ENCODE results near the gene SIGLEC7. TPM values are rescaled to one million over a fixed set of nuclear protein-coding genes. Genes with fewer than 3 reads are reported as not detected.
A peak's percentile ranks its signal among the peaks of the same experiment; 100 is the strongest.

The SIGLEC7 gene
- polyA plus RNA-seq, 5 donors: 0.54 to 0.82 (median 0.66) TPM

DNA sequence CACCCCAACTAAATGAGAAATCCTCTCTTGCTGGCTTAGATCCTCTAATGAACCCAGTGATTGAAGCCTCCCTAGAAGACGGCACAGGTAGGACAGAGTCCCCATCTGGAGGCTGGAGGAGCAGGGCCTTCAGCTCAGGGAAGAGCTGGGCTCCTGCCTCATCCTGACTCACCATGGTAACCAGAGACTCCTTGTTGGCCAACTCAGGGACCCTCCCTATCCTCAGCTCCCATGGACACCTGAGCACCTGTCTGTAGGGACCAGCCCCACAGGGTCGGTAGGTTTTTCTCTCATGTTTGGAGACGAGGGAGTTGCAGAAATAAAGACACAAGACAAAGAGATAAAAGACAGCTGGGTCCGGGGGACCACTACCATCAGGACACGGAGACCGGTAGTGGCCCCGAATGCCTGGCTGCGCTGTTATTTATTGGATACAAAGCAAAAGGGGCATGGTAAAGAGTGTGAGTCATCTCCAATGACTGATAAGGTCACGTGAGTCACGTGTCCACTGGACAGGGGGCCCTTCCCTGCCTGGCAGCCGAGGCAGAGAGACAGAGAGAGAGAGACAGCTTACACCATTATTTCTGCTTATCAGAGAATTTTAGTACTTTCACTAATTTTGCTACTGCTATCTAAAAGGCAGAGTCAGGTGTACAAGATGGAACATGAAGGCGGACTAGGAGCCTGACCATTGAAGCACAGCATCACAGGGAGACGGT is 26.6 kb downstream of the SIGLEC7 start:
- no peak for DNase-seq

DNA sequence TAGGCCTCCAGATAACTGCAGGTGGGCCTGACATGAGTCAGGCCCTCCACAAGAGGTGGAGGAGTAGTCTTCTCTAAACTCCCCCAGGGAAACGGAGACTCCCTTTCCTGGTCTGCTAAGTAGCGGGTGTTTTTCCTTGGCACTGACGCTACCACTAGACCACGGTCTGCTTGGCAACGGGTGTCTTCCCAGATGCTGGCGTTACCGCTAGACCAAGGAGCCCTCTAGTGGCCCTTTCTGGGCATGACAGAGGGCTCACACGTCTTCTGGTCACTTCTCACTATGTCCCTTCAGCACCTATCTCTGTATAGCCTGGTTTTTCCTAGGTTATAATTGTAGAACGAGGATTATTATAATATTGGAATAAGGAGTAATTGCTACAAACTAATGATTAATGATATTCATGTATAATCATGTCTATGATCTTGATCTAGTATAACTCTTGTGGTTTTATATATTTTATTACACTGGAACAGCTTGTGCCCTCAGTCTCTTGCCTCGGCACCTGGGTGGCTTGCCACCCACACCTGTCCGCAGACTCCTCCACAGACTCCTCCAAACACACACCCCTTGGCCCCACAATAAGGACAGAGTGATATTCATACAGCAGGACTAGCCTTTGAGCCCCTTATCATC is 27.3 kb downstream of the SIGLEC7 start:
- DNase-seq: peak; percentile 27 to 46

DNA sequence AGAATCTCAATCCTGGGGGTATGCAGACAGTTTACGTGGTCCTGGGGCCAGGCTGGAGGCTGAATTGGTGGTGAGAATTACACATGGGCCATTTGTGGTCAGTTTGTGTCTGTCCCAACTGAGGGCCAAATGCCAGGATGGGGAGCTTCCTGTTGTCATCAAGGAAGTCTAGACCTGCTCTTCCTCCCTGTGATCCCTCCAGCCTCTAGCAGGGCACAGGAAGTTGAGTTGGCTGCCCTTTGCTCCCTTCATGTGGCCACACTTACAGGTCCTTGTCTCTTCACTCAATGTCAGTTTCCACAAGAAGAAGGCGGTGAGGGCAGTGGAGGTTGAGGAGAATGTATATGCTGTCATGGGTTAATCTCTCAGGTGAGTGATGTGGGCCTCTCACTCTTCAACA is 30.1 kb downstream of the SIGLEC7 start:
- DNase-seq: no peak

DNA sequence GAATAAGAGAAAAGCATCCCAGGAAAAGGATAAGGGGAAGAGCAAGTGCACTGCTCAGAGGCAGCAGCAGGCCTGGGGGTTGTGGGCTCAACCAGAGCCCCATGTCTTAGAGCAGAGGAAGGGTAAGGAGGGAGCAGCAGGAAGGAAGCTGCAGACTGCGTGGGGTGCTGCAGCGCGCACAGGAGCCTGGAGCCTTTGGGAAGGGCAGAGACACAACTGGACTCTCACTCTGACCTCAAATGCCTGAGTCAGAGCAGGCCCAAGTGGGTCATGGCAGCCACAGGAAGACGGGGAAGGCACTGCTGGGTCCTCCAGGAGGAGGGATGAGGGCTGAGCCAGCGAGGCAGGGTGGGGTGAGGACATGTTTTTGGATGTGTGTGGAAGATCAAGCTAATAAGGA is 31.6 kb downstream of the SIGLEC7 start:
- DNase-seq: no peak

DNA sequence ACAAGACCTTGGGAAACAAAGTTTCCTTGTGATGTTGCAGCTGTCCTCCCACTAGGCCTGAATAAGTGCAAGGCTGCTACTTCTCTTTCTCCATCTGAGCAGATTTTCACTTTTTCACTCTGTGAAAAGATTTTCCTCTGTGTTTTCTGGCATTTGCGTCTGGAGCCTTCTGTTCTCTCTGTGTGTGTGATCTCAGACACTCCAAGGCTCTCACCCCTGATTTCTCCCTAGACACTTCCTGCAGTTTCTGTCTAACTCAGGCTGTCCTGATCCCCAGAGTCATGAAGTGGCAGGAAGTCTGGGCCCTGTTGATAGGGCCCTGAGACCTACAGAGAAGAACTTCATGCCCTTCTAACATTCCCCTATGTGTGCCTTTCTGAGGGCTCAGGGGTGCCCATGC is 37.2 kb downstream of the SIGLEC7 start:
- DNase-seq: no peak

DNA sequence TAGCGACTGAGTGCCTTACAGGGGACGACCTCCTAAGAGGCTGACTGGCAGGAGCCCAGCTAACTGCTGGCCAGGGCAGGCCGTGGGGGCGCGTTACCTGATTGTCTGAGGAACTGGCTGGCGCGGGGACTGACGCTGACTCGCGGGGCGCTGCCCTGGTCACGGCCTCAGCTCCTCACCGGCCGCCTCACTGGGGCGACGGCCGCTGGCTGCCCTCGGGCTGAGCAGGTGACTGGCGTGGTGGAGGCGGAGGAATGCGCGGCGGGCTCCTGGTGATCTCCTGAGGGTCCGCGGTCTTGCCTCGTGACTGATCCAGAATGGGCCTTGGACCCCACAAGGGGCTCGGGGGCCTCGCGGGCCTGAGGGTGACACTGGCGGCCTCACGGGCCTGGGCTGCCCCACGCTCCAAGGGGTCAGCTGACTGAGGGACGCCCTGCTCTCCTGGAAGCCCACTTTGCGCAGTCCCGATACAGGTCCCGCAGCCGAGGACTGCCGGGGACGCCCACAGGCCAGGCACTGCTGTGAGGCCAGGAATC is 39.3 kb downstream of the SIGLEC7 start:
- DNase-seq: no peak

DNA sequence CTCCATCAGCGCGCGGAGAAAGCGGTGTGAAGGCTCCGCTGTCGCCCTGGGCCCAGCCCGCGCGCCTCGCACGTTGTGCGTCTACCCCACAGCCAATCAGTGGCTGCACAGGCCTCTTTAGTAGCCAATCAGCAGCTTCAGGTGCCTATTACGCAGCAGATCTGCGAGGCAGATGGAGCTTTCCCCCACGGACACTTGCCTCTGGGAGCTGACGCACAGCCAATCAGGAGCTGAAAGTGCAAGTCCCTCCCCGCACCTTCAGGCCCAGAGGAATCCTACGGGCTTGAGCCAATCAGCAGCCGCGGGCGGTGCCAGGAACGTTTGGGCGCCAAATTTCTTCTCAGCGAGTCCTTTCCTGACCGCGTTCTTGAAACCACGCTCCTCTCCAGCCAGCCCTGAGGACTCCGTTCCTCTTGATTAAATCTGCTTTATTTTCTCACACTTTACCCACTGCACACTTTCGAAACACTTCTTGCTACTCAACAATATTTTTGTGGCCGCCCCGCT is 39.9 kb downstream of the SIGLEC7 start:
- no peak for DNase-seq

DNA sequence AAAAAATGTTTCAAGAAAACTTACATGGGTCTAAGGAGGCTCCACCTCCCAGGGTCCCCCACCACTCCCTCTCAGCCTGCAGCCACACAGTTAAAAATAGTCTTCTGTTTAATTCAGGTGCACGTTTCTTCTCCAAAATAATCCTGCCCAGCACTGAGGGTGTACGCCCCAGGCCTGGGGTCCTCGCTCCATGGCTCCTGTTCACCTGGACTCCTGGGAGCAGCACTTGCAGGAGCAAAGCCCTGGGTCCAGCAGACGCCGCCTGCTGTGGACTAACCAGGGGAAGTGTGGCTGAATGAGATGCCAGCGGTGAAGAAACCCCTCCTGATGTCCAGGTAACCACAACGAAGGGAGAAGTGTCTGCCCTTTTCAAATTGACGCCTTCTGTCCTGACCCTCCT is 41.5 kb downstream of the SIGLEC7 start:
- no peak for DNase-seq

DNA sequence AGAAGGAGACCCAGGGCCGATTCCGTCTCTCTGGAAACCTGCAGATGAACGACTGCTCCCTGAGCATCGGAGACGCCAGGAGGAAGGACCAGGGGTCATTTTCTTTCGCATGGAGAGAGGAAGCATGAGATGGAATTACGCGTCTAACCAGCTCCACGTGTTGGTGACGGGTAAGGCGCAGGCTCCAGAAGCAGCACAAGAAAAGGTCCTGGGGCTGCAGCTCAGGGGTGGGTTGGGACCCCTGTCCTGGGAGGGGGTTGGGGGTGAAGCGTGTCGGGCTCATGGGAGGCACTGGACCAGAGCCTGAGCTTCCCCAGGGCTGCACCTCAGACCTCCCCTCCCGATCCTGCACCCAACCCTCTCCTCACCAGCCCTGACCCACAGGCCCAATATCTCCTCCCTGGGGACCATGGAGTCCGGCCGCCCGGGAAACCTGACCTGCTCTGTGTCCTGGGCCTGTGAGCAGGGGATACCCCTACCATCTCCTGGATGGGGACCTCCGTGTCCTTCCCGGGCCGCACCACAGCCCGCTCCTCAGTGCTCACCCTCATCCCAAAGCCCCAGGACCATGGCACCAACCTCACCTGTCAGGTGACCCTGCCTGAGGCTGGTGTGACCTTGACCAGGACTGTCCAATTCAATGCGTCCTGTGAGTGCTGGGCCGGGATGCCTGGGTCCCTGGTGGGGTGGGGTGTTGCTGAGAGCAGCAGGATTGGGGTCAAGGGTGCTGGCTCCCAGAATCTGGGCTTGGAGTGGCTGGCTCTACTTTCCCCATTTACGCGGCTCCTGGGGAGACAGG is 43.2 kb downstream of the SIGLEC7 start:
- DNase-seq: no peak

DNA sequence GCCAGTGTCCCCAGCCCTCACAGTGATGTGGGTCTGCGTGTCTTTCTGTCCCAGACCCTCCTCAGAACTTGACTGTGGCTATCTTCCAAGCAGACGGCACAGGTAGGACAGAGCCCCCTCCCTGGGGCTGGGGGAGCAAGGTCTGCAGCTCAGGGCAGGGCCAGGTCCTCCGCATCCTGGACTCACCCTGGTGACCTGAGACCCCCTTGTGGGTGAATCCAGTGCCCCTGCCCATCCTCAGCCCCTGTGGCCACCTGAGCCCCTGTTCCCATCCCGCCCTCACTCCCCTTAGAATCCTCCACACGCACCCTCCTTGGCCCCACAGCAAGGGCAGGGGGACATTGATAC is 43.7 kb downstream of the SIGLEC7 start:
- no peak for DNase-seq

DNA sequence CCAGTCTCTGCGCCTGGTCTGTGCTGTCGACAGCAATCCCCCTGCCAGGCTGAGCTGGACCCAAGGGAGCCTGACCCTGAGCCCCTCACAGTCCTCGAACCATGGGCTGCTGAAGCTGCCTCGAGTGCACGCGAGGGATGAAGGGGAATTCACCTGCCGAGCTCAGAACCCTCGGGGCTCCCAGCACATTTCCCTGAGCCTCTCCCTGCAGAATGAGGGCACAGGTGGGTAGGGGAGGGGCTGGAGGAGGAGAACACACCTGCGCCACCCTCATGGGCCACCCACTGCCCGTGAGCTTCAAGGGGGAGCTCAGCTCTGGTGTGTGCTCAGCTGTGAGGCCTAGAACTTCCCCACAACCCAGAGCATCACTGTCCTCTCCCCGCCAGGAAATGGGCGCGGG is 44.2 kb downstream of the SIGLEC7 start:
- DNase-seq: no peak

DNA sequence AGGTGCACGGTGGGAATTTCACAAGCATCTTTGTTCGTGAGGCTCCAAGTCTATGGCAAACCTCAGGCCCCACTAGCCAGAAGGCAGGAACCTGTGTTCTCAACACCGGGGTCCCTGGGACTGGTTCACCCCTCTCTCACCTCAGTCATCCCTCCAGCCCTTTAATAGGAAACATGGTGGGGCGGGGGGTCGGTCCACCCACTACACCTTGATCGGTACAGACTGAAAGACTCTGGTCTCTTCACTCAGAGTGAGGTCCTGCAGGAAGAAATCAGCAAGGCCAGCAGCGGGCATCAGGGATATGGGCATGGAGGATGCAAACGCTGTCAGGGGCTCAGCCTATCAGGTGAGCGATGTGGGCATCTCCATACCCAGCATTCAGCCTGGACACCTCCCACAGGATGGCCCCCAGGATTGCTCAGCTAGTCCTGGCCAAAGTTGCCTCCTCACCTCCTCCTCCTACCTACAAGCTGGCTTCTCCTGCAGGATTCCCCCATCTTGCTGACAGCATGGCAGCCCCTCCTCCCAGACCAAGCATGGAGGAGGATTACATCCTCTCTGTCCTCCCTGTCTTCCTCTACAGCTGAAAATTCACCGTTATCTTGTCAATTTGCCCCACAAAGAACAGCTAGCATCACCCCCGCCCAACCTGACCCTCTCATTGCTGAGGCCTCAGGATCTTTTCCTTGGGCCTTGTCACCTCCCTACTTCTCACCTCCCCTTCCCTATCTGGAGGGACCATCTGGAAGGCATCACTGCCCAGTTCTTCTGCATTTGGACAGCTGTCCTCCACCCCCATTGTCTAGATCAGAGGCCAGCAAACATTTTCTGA is 45.5 kb downstream of the SIGLEC7 start:
- DNase-seq: no peak

DNA sequence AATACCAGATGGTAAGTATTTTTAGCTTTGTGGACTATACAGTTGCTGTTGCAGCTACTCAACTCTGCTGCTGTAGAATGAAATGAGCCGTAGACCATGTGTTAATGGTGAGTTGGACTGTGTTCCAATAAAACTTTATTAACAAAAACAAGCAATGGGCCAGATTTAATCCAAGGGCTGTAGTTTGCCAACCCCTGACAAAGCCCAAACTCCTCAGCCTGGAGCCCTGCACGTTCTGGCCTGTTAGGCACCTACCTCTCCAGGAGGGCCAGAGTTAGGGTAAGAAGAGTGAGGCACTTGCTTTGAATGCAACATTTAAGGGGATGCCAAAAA is 46.1 kb downstream of the SIGLEC7 start:
- DNase-seq: no peak

DNA sequence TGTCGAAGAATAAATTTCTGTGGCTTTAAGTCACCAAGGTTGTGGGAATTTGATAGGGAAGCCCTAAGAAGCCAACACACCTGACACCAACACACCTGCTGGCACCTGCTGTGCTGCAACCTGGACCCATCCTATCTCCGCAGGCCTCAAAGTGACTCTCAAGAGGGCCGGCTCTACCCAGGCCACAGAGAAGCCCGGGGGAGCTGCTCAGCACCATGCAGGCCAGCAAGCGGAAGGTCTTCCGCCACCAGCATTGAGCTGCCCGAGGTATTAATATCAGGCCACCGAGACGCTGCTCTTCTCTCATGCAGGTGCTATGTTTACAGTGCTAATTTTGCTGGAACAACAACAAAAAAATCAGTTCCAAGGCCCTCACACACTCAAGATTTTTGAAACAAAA is 50.6 kb downstream of the SIGLEC7 start:
- DNase-seq: no peak

DNA sequence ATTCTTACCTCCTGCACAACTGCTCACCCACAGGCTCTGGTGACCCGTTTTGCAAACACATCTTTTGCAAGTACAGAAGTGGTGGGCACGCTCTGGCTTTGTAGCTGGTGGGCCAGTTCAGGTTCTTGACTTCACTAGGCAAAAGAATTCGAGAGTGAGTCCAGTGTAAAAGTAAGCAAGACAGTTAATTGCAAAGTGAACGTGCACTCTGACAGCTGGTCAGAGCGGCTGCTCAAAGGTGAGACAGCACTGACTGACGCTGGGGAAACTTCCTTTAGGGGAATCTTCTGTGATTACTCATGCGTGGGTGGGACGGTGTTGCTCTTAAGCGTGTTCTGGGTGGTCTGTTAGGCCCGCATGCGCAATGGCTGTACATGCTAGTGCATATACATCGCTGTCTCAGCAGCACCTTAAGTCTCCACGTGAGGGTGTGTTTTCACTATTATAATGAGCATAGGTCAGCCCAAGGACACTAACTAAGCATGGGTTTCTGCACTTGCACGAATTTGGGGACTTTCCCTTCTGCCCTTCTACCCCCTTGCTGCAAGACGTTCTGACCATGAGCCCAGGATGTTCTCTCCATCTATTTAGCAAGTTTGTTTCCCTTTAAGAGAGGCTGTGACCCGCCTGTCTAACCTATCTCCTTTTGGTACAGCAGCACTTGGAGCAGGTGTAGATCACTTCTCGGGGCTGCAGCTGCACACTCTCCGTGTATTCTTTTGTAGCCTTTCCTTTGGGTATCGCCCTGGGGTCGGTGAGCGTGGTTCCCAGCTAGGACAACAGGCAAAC is 52.6 kb downstream of the SIGLEC7 start:
- DNase-seq: no peak

DNA sequence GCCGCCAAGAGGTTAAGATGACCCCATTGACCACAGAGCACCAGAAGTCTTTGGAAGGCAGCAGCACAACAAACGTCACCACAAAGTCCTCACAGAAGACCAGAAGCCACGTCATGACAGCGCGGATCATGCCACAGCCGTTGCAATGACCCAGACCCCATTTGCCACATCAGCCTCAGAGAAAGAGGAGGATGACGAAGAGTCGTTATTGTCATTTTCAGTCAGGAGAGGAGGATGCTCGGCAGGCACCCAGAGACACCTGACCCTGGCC is 53.1 kb downstream of the SIGLEC7 start:
- DNase-seq: no peak

DNA sequence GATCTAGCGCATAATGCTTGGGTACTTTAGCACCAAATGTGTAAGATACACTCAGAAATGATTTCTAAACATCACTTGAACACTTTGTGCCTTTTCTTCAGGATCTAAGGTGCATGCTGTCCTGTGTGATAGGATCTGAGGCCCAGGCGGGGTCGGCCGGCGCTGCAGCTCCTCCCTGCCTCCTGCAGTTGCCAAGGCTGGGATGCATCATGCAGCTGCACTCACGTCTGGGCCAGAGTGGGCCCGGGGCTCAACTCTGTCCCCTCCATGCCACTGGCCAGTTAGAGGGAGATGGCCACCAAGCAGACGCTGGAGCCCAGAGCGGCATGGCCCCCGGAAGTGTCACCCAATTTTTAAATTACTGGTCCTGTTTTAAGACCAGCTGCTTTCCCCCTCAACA is 53.5 kb downstream of the SIGLEC7 start:
- no peak for DNase-seq

DNA sequence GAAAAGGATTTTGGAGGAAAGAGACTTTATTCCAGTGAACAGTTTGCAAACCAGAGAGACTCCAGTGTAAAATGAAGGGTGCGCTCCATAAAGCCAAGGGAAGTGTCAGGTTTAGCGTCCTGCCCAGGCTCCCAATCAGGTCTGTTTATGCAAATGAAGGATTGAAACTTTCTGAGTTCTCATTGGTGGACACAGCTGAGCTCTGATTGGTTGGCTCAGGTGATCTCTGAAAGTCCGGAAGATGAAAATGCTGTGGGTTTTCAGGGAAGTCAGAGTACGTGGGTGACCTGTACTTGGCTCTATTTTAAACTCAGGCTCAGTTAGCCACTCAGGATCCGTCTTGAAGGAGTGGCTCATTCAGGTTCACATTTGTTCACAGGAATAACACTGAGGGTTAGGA is 54.1 kb downstream of the SIGLEC7 start:
- DNase-seq: no peak

DNA sequence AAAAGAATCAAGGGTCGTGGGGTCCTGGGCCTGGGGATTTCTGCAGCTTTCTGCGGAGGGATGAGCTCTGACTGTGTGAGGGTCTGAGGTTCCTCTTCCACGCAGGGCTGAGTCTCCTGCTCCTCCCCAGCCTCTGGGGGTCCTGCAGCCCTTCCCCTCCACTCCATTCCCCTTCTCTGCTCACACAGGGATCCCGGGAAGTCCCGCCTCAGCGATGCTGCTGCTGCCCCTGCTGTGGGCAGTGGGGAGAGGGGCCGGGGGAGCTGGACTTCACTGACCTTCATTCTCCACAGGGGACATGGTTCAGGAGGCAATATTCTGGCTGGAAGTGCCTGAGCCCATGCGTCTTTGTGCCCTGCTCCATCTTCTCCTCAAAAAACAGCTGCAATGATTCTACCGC is 56.5 kb downstream of the SIGLEC7 start:
- no peak for DNase-seq

DNA sequence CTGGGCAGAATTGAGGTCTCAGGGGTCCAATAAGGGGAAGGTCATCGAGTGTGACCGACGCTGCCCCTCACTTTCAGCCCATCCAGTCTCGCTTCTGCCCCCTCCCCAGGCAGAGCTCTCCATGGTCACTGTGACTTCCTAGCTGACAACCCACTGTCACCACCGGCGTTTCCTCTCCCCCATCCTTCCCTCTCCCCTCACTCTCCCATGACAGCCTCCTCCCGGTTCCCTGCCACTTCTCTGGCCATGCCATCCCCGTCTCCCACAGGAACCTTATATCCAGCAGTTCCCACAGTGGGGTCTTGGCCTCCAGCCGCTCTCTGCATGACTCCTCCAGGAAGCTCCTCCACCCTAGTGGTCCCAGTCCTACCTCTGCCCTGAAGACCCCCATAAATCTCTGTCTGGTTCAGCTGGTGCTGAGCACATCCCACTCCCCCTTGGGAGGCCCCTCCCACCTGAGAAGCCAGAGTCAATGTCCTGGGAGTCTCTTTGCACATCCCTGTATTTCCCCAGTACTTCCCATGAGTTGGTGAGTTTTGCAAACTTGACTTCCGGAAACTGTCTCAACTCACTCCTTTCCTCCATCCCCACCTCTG is 58.1 kb downstream of the SIGLEC7 start:
- DNase-seq: no peak

DNA sequence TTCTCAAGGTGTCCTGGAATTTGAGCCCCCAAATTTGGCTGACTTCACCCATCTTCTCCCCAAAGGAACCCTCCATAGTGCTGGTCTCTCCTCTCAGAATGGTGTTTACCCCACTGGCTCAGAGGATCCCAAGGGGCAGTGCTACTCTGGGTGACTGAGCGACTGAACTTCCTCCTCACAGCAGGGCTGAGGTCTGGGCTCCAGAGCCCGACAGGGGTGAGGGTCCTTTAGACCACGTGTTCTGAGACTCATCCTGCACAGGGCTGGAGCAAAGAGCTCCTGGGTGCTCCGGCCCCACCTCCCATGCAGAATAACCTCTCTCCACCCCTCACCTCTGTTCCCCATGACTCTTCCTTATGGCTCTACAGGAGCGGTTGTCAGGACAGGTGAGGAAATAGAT is 59.6 kb downstream of the SIGLEC7 start:
- no peak for DNase-seq
